ENCODE data around the gene PREP.

Gene PREP

DNA sequence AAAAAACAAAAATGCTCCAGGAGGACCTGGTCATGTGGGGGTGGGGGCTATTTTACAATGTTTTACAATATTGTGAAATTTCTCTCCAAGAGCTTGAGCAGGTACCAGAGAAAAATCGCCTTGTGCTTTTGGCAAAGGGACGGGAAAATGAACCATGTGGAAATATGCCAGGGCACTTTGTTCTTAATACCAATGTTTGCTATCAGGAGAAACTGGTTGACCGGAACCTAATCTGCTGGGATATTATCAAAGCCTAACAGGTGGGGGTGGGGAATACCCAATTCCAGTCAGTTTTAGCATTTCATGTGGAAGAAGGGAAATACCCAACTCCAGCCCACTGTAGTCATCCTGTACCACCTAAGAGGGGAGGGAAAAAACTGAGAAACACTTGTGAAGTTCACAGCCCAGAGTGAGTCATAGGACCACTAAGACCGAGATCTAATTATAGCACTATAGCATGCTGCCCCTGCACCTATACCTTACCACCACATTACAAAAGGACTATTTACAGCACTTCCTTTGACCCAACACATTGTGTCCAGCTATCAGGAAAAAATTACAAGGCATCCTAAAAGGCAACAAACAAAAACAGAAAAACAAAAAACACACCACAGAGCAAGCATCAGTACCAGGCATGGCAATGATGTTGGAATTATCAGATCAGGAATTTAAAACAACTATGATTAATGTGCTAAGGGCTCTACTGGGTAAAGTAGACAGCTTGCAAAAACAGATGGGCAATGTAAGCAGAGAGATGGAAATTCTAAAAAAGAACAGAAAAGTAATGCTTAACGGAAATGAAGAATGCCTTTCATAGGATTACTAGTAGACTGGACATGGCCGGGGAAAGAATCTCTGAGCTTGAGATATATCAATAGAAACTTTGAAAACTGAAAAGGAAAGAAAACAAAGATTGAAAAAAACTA, 138.9 kb downstream of the PREP start:
- Histone ChIP-seq H3K79me2 (ENCODE audit: control insufficient read depth, low read length) (no peaks in the 10 kb centered on the region), H3K9me3 (ENCODE audit: control insufficient read depth, insufficient read depth, low read length) (no peaks in the 10 kb centered on the region), H3K4me2 (ENCODE audit: low read length) (no peak overlapping the region), H3K4me3 (ENCODE audit: low read length) (no peak overlapping the region), H4K20me1 (ENCODE audit: control insufficient read depth, insufficient read depth, low read depth, low read length) (no peaks in the 10 kb centered on the region), H3K27ac (ENCODE audit: low read depth, low read length) (no peak overlapping the region), H3K4me1 (ENCODE audit: control insufficient read depth, low read length) (no peaks in the 10 kb centered on the region), H3F3A (ENCODE audit: control insufficient read depth, insufficient read depth) (no peaks in the 10 kb centered on the region), H3K27me3 (ENCODE audit: control insufficient read depth, low read length) (no peaks in the 10 kb centered on the region), H3K9me2 (replicated peaks; ENCODE audit: control insufficient read depth, low read length) (no peaks in the 10 kb centered on the region; the same call in 1 of the 2 replicates), H3K36me3 (ENCODE audit: control insufficient read depth, low read length) (no peaks in the 10 kb centered on the region)
- TF ChIP-seq, protein P1, sequence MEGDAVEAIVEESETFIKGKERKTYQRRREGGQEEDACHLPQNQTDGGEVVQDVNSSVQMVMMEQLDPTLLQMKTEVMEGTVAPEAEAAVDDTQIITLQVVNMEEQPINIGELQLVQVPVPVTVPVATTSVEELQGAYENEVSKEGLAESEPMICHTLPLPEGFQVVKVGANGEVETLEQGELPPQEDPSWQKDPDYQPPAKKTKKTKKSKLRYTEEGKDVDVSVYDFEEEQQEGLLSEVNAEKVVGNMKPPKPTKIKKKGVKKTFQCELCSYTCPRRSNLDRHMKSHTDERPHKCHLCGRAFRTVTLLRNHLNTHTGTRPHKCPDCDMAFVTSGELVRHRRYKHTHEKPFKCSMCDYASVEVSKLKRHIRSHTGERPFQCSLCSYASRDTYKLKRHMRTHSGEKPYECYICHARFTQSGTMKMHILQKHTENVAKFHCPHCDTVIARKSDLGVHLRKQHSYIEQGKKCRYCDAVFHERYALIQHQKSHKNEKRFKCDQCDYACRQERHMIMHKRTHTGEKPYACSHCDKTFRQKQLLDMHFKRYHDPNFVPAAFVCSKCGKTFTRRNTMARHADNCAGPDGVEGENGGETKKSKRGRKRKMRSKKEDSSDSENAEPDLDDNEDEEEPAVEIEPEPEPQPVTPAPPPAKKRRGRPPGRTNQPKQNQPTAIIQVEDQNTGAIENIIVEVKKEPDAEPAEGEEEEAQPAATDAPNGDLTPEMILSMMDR (IDR thresholded peaks at IDR 0.05; ENCODE audit: low read depth, low read length, poor library complexity, severe bottlenecking) = no peak
- TF ChIP-seq EZH2phosphoT487 (IDR thresholded peaks at IDR 0.05; ENCODE audit: borderline replicate concordance, low read length) = no peak

DNA sequence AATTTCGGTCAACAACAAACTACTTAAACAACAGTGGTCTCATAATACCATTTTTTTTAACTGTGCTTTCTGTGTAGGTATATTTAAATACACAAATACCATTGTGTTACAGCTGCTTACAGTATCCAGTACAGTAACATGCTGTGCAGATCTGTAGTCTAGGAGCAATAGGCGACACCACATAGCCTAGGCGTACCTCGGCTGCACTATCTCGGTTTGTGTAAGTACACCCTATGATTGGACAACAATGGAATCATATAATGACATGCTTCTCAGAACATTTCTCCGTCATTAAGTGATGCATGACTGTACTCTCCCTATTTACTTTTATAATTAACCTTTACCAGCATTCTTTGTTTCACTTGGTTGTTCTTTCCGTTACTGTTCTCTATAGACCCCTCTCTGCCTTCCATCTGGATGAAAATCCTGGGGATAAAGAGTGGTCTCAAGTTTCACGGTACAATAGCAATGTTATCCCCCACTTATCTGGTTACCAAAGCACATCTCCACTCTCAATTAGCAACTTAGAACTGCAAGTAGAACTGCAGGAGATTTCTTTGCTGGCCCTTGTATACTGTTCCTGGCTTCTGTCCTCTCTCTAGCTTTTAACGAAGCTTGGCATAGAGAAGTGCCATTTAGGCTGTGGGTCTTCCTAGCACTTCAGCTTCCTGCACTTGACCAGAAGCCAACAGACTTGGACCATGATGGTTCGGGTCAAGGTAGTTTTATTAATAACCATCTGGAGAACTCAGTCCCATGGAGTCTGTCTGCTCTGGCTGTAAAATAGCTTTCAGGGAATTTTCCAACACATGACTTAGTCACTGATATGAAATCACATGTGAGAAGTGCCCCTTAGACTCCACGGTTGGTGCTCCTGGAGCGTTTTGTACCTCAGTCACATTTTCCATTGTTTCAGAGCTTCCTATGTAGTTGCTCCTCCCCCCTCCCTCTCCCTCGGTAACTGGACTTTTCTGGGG, 142.7 kb downstream of the PREP start:
- Histone ChIP-seq H3K9me3 (ENCODE audit: control insufficient read depth, insufficient read depth, low read length) (no peaks in the 10 kb centered on the region), H3F3A (ENCODE audit: control insufficient read depth, insufficient read depth) (no peaks in the 10 kb centered on the region), H3K79me2 (ENCODE audit: control insufficient read depth, low read length) (no peaks in the 10 kb centered on the region), H3K4me2 (ENCODE audit: low read length) (no peak overlapping the region), H3K36me3 (ENCODE audit: control insufficient read depth, low read length) (no peaks in the 10 kb centered on the region), H4K20me1 (ENCODE audit: control insufficient read depth, insufficient read depth, low read depth, low read length) (no peaks in the 10 kb centered on the region), H3K4me1 (ENCODE audit: control insufficient read depth, low read length) (no peaks in the 10 kb centered on the region), H3K27me3 (ENCODE audit: control insufficient read depth, low read length) (no peaks in the 10 kb centered on the region), H3K4me3 (ENCODE audit: low read length) (no peak overlapping the region), H3K9me2 (replicated peaks; ENCODE audit: control insufficient read depth, low read length) (no peaks in the 10 kb centered on the region; the same call in 1 of the 2 replicates), H3K27ac (ENCODE audit: low read depth, low read length) (no peak overlapping the region)
- TF ChIP-seq, protein P1 (IDR thresholded peaks at IDR 0.05; ENCODE audit: low read depth, low read length, poor library complexity, severe bottlenecking) = no peak
- TF ChIP-seq EZH2phosphoT487 (IDR thresholded peaks at IDR 0.05; ENCODE audit: borderline replicate concordance, low read length) = no peak

DNA sequence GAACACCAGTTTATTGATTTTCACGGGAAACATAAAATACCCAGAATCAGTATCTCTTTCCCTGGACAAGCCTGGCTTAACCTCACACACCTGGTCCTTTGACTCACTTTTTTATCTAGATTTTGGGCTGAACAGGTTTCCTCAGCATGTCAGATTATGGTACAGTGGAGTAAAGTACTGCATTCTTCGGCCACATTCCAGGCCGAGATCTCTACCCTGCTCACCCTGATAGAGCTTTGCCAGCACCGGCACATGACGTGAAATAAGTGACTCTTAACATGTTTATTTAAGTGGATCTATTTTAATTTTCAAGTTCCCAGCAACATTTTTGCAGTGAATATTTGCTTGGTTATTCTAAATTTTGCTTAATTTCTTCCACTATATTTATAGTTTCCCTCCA, 144.1 kb downstream of the PREP start:
- Histone ChIP-seq H3K9me2 (replicated peaks; ENCODE audit: control insufficient read depth, low read length) (no peaks in the 10 kb centered on the region; the same call in 1 of the 2 replicates), H3K9me3 (ENCODE audit: control insufficient read depth, insufficient read depth, low read length) (no peaks in the 10 kb centered on the region), H3K4me2 (ENCODE audit: low read length) (no peak overlapping the region), H3K4me3 (ENCODE audit: low read length) (no peak overlapping the region), H3K27me3 (ENCODE audit: control insufficient read depth, low read length) (no peaks in the 10 kb centered on the region), H3F3A (ENCODE audit: control insufficient read depth, insufficient read depth) (no peaks in the 10 kb centered on the region), H3K4me1 (ENCODE audit: control insufficient read depth, low read length) (no peaks in the 10 kb centered on the region), H4K20me1 (ENCODE audit: control insufficient read depth, insufficient read depth, low read depth, low read length) (no peaks in the 10 kb centered on the region), H3K36me3 (ENCODE audit: control insufficient read depth, low read length) (no peaks in the 10 kb centered on the region), H3K27ac (ENCODE audit: low read depth, low read length) (no peak overlapping the region), H3K79me2 (ENCODE audit: control insufficient read depth, low read length) (no peaks in the 10 kb centered on the region)
- TF ChIP-seq EZH2phosphoT487 (IDR thresholded peaks at IDR 0.05; ENCODE audit: borderline replicate concordance, low read length) = no peak
- TF ChIP-seq, protein P1 (IDR thresholded peaks at IDR 0.05; ENCODE audit: low read depth, low read length, poor library complexity, severe bottlenecking) = no peak

All from DOHH2 (cell line).